ENCODE results near the gene ASS1. TPM values are rescaled to one million over a fixed set of nuclear protein-coding genes. Genes with fewer than 3 reads are reported as not detected.
"Not testable (repeated sequence)": the region's sequence is repeated elsewhere in the genome, so short reads cannot be mapped to it uniquely, and the experiment has no call there.

The ASS1 gene
- total and polyA plus RNA-seq, 2 of the 13 experiments (the other 11 are each of a cell fraction or from before 2014, with no cell fraction given), result 77.6 to 122 TPM

- H2AFZ ChIP-seq (ENCODE audit: low read length); H3K9me3 ChIP-seq (ENCODE audit: low read length); FAIRE-seq; ATAC-seq; H4K20me1 ChIP-seq (ENCODE audit: insufficient read depth, low read length); H3K9ac ChIP-seq (ENCODE audit: insufficient read depth, low read depth, low read length); POLR2A ChIA-PET; H3K4me2 ChIP-seq (ENCODE audit: low read depth, low read length); BruUV-seq (replicated peaks); DNase-seq (ENCODE audit: low spot score); intact Hi-C loops (cut with micrococcal nuclease; ENCODE audit: unreplicated experiment); H3K79me2 ChIP-seq (ENCODE audit: insufficient read depth, low read length); CTCF ChIA-PET (ENCODE audit: low intra/inter-chr PET ratio, low total read pairs); H3K36me3 ChIP-seq (replicated peaks in 1 of 2; ENCODE audit: control insufficient read depth in 1 of 2, insufficient read depth in 2 of 2, low read length in 2 of 2); in situ Hi-C loops (cut with HindIII; ENCODE audit: extremely low pct_ligation_motif_present, low pct_unique_long_range_greater_than_20kb); H3K27ac ChIP-seq (ENCODE audit: extremely low read length, insufficient read depth, low read length); H3K4me3 ChIP-seq (replicated peaks in 1 of 3; ENCODE audit: insufficient read depth in 1 of 3, low read depth in 2 of 3, low read length in 3 of 3): not testable (repeated sequence)
- Histone ChIP-seq H3K27me3 (ENCODE audit: control insufficient read depth in 1 of 2, insufficient read depth in 2 of 2, low read length in 2 of 2) (peaks cover 10 to 48% of the 10 kb centered on the region in 2 experiments; a peak in 4 of 5 replicates), H3K4me1 (ENCODE audit: insufficient read depth, low read length) (peaks cover 49% of the 10 kb centered on the region)
- 65% methylated on average over 5 of the region's 5 CpGs for WGBS (ENCODE audit: low lambda C conversion rate)
Observed at GRCh38 chr9:130434656-130435055, 10.1 kb upstream of the ASS1 start.

- Histone ChIP-seq H3K36me3 (replicated peaks in 1 of 2; ENCODE audit: control insufficient read depth in 1 of 2, insufficient read depth in 2 of 2, low read length in 2 of 2) (no peaks in the 10 kb centered on the region), H3K4me2 (ENCODE audit: low read depth, low read length) (peak overlapping the region; percentile 62), H3K79me2 (ENCODE audit: insufficient read depth, low read length) (no peaks in the 10 kb centered on the region), H3K4me1 (ENCODE audit: insufficient read depth, low read length) (peaks cover 45% of the 10 kb centered on the region), H2AFZ (ENCODE audit: low read length) (no peak overlapping the region), H3K9me3 (ENCODE audit: low read length) (peaks cover 9% of the 10 kb centered on the region; the same call in 1 of the 2 replicates), H3K27ac (ENCODE audit: extremely low read length, insufficient read depth, low read length) (no peak overlapping the region), H3K9ac (ENCODE audit: insufficient read depth, low read depth, low read length) (no peak overlapping the region), H3K4me3 (replicated peaks in 1 of 3; ENCODE audit: insufficient read depth in 1 of 3, low read depth in 2 of 3, low read length in 3 of 3) (peak overlapping the region; percentile 8 to 59 (median 45); a peak in 2 of 6 replicates), H4K20me1 (ENCODE audit: insufficient read depth, low read length) (no peaks in the 10 kb centered on the region), H3K27me3 (ENCODE audit: control insufficient read depth in 1 of 2, insufficient read depth in 2 of 2, low read length in 2 of 2) (peaks cover 5 to 27% of the 10 kb centered on the region in 2 experiments)
- DNase-seq (ENCODE audit: low spot score) (no peak), ATAC-seq (peak; percentile 34), FAIRE-seq (no peak)
- ChIA-PET POLR2A (no interaction called here), CTCF (ENCODE audit: low intra/inter-chr PET ratio, low total read pairs) (no interaction called here)
- intact Hi-C loops (cut with micrococcal nuclease; ENCODE audit: unreplicated experiment) (no loop called here), in situ Hi-C loops (cut with HindIII; ENCODE audit: extremely low pct_ligation_motif_present, low pct_unique_long_range_greater_than_20kb) (no loop called here)
- WGBS (ENCODE audit: low lambda C conversion rate), result 7% methylated on average over 10 of the region's 15 CpGs
- no TSS peak for BruUV-seq (replicated peaks)
- TF ChIP-seq ZNF326 (CRISPR knock-in tag; IDR thresholded peaks at IDR 0.05; ENCODE audit: borderline replicate concordance) (no peak), ZNF672 (CRISPR knock-in tag; IDR thresholded peaks at IDR 0.05) (no peak), HNF4G (IDR thresholded peaks at IDR 0.05; ENCODE audit: borderline replicate concordance, low read depth, low read length) (no peak), HNF4G (CRISPR knock-in tag; IDR thresholded peaks at IDR 0.05; ENCODE audit: borderline replicate concordance, low read depth) (no peak), ZUFSP (CRISPR knock-in tag; IDR thresholded peaks at IDR 0.05; ENCODE audit: borderline replicate concordance) (no peak), ZNF263 (CRISPR knock-in tag; IDR thresholded peaks at IDR 0.05) (0 out of 2 replicates have a peak, but pooled peaks have one; percentile 7), NR2F6 (IDR thresholded peaks at IDR 0.05) (0 out of 2 replicates have a peak, but pooled peaks have one; percentile 15), NR2F6 (CRISPR knock-in tag; IDR thresholded peaks at IDR 0.05) (no peak), ZFP1 (CRISPR knock-in tag; IDR thresholded peaks at IDR 0.05) (no peak), YEATS4 (CRISPR knock-in tag; IDR thresholded peaks at IDR 0.05; ENCODE audit: borderline replicate concordance) (peak; percentile 30; the same call in 1 of the 2 replicates), ZIK1 (CRISPR knock-in tag; IDR thresholded peaks at IDR 0.05; ENCODE audit: borderline replicate concordance, low read depth) (no peak), ZKSCAN5 (CRISPR knock-in tag; IDR thresholded peaks at IDR 0.05) (peak; percentile 86), ZSCAN25 (CRISPR knock-in tag; IDR thresholded peaks at IDR 0.05) (0 out of 2 replicates have a peak, but pooled peaks have one; percentile 39)
- TF ChIP-seq, protein P1, sequence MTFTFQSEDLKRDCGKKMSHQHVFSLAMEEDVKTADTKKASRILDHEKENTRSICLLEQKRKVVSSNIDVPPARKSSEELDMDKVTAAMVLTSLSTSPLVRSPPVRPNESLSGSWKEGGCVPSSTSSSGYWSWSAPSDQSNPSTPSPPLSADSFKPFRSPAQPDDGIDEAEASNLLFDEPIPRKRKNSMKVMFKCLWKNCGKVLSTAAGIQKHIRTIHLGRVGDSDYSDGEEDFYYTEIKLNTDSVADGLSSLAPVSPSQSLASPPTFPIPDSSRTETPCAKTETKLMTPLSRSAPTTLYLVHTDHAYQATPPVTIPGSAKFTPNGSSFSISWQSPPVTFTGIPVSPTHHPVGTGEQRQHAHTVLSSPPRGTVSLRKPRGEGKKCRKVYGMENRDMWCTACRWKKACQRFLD (CRISPR knock-in tag; IDR thresholded peaks at IDR 0.05; ENCODE audit: borderline replicate concordance), result 0 out of 2 replicates have a peak, but pooled peaks have one; percentile 6
Observed at GRCh38 chr9:130437011-130437789, 7.6 kb upstream of the ASS1 start.

Data from HepG2 (cell line).